SU-DHL-6 (cell line): ENCODE measurements around the gene LHX3.

Experiments used
- CTCF ChIP-seq: fragments of 200-600 bp; sonication (generic); IDR thresholded peaks from one replicate; pipeline ENCODE4 v1.5.1; 2017; ENCODE audit warnings: antibody characterized with exemption, mild to moderate bottlenecking, low read length, moderate library complexity; ENCODE audit not compliant: insufficient read depth, poor library complexity, severe bottlenecking
- EZH2phosphoT487 ChIP-seq: fragments of 200-600 bp; sonication (generic), shearing (Covaris generic); conservative IDR thresholded peaks from 2 replicates; pipeline ENCODE4 v1.6.1; 2018; ENCODE audit warnings: mild to moderate bottlenecking, antibody characterized with exemption, low read length, moderate library complexity, mixed read lengths

- TF ChIP-seq CTCF (no peak), EZH2phosphoT487 (no peak)
These were observed 7.5 kb upstream of the LHX3 start for GRCh38 chr9:136212345-136212950.
